ENCODE data around the gene SLC9A8.
"Not testable (repeated sequence)": the region's sequence is repeated elsewhere in the genome, so short reads cannot be mapped to it uniquely, and the experiment has no call there.

The SLC9A8 gene

DNA sequence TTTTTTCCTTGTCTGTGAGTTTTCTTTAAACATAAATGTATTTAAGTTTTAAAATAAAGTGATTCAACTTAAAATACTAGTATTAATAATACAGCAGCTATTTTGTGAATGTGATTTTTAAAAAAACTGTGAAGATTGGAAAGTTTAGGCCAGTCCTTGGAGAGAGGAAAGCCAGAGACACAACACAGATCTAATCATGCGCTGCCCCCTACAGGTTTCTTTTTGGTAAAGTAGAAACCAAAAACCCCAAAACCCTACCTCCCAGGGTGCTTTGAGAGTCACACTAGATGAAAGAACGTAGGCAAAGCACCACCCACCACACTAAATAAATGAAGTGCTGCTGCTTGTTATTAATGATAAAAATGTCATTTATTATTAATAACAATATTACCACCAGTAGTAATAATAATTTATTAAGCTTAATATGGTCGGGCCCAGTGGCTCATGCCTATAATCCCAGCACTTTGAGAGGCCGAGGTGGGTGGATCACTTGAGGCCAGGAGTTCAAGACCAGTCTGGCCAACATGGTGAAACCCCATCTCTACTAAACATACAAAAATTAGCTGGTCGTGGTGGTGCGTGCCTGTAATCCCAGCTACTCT lies 33.7 kb downstream of the SLC9A8 start:
- peak in 2 of 3 donors; percentile 9 to 13 for DNase-seq (ENCODE audit: low read depth in 3 of 3, low spot score in 1 of 3)

DNA sequence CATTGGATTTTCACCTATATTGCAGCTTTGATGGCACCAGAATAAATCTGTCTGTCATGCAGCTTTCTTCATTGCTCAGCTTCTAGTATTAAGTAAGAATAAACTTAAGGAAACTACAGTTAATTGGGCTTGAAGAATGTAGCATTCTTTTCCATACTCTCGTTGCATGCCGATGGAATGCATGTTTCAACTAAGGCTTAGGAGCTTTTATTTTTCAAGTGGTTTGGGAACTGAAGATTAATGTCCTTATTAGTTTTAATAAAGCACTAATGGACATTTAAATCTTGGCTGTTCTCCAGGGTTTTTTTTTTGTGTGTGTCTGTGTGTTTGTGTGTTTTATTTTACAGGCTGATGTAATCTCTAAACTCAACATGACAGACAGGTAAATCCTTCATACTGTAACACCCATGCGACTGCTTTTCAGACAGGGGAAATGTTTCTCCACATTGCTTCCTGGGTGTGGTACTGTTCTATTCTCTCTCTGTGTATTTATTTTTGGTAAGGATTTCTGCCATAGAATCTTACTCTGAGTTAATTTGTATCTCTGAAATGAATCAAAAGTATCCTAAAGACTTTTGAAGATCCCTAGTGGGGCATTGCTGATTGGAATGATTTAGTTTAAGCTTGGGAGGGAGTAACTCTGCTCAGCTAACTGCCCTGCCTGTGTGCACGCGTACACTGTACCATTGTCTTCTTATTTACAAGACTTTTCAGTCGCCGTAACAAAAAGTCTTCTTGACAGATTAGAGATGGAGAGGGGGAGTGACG lies 38.0 kb downstream of the SLC9A8 start:
- no peak for DNase-seq (ENCODE audit: low read depth in 3 of 3, low spot score in 1 of 3)

DNA sequence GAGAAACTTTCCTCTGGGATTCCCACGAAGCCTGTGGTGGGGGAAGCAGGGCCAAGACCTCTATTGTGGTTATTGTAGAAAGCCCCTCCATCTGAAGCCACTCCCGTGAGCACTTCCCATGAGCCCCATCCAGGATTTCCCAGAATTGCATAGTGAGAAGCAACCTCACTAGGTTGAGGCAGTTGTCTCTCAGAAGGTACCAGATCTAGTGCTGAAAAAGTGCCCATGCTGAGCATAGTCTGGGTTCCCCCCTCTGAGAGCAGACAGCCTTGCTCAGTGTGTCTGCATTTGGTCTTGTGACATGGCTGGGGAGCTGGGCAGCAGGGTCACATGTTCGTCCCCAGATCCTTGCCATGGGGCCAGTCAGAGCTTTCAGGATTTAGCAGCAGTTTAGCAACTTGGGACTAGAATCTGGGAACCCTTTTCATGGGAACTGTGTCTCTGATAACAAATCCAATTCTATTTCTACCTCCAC lies 38.6 kb downstream of the SLC9A8 start:
- no peak for DNase-seq (ENCODE audit: low read depth in 3 of 3, low spot score in 1 of 3)

DNA sequence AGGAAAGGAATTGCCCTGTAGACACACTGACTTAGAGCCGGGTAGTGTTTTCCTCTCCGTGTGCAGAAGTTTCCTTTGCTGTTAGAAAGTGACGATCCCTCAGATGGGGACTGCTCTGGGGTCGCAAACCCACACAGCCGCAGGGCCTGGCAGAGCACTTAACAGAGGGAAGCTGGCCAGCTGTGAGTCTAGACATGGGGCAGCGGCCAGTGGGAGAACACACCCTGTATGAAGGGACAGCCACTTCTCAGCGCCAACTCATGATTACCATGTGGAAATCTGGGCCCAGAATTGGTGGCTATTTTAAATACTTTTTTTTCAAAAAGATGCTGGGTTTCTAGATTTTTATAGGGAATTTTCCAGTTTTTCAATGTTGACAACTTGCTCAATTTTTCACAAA lies 39.4 kb downstream of the SLC9A8 start:
- no peak for DNase-seq (ENCODE audit: low read depth in 3 of 3, low spot score in 1 of 3)

DNA sequence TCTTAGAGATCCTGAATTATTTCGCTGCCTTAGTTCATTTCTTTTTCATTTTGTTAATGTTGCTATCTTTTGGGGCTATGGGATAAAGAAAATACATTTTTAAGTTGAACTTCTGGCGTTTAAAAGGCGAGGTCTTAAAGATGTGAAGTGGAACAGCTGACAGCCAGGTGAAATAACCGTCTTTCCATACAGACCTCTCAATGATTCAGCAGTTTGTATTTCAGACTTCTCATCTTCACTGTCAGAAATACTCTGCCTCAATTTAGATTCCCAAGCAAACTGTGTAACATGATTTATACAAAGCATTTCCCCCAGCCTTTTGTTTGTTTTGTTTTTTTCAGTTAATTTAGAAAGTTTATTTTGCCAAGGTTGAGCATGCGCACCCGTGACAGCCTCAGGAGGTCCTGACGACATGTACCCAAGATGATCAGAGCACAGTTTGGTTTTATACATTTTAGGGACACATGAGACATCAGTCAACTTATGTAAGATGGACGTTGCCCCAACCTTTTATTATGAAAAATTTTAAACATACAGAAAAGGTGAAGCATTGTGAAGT lies 40.0 kb downstream of the SLC9A8 start:
- no peak for DNase-seq (ENCODE audit: low read depth in 3 of 3, low spot score in 1 of 3)

DNA sequence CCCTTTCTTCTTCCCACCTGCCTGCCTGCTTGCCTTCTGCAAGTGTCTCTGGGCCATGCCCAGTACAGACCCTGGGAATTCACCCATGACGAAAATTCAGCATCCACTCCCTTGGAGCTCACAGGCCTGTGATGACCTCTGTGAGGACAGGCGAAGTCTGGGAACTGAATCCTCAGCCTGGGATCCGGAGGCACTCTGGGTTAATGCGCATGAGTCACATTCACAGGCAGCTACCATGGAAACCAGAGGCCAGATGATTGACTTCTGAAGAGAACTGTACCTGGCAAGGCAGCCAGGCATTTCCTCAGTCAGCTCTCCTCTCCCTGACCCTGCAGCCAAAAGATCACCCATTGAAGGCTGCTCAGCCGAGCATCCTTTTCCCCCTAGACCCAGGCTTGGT lies 41.0 kb downstream of the SLC9A8 start:
- DNase-seq (ENCODE audit: low read depth in 3 of 3, low spot score in 1 of 3) = no peak

DNA sequence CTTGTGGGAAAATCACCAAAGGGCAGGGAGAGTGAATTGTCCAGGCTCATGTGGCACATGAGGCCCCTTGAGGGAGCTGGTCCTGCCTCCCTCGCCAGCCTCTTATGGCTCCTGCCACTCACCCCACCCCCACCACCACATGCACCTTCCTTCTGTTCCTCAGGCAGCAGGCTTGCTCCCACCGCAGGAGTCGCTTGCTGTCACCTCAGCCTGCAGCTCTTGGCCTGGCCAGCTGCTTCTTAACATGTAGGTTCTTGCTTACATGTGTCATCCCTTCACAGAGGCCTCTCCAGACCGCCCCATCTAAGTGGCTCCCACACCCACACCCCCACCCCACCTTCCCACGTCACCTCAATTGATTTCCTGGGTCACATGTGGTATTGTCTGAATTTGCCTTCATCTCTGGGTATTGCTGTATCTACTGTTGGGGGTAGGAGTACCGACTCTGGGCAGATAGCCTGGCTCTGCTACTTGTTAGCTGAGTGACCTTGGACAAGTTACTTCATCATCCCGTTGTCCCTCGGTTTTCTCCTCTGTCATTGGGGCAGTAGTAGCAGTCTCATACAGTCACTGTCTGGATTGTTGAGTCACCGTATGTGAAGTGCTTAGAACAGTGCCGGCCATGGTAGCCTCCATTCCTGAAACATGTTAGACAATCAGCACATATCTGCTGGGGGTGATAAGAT lies 41.7 kb downstream of the SLC9A8 start:
- DNase-seq (ENCODE audit: low read depth in 3 of 3, low spot score in 1 of 3) = no peak

DNA sequence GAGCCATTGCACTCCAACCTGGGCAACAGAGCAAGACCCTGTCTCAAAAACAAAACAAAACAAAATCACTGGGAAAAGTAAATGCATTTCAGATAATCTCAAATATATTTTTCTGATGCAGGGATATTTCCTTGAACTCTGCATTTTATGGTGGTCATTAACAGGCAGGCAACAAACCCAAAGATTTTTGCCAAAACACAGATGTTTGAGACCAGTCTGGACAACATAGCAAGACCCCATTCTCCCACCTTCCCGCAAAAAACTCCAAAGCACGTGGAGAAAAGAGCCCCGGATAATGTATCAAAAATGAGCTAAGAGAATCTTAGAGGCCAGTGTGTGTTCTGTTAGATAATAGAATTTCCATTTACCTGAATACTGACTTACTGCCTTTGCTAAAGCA lies 44.3 kb downstream of the SLC9A8 start:
- DNase-seq (ENCODE audit: low read depth in 3 of 3, low spot score in 1 of 3) = no peak

DNA sequence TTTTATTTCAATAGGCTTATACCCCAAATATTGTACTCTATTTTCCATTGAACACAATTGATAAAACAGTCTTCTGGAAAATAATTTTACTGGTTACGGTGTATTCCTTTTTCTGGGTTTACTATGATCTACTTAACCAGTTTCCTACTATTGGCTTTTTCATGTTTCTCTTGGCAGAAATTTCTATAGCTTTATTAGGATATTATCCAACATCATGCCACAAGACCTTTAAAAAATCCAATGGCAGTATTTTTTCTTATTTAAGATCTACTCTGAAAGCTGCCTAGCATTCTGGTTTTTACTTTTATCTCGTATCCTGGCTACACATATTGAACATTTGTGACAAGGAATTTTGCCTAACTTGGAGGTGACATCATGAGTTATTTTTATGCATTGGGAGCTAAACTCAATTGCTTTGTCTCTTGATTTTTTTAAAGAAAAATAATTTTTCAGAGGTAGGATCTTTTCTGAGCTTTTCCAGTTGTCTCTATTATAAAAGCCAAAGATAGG lies 45.5 kb downstream of the SLC9A8 start:
- no peak for DNase-seq (ENCODE audit: low read depth in 3 of 3, low spot score in 1 of 3)

DNA sequence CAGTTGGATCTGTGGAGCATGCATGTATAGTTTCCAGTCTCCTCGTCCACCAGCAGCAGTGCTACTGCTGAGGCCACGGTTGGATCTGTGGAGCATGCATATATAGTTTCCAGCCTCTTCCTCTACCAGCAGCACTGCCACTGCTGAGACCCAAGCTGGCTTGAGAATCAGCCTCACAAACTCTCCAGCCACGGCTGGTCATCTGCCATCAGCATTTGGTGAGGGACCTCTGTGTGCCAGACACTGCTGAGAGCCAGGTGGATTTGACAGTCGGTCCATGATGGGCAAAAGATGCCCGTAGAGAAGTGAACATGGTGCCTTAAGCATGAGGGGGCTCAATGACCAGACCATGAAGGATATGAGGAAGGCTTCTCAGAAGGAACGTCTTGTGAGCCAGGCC lies 46.4 kb downstream of the SLC9A8 start:
- DNase-seq (ENCODE audit: low read depth in 3 of 3, low spot score in 1 of 3) = no peak

DNA sequence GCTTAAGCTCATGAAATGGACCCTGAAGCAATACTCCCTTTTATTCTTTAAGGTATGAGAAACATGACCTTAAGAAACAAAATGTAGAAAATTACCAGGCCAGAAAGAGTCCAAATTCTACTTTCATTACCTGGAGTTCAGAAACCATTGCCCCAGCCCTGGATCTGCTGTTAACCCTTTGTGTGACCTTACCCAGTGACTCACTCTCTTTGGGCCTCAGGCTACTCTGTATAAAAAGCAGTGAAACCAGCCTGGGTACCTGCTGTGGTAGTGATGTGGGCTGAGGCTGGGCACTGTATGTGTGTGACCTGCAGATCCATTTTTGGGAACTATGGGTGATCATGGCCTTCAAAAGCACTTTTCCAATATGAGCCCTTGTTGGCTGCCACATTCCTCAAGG lies 47.2 kb downstream of the SLC9A8 start:
- DNase-seq (ENCODE audit: low read depth in 3 of 3, low spot score in 1 of 3) = no peak

DNA sequence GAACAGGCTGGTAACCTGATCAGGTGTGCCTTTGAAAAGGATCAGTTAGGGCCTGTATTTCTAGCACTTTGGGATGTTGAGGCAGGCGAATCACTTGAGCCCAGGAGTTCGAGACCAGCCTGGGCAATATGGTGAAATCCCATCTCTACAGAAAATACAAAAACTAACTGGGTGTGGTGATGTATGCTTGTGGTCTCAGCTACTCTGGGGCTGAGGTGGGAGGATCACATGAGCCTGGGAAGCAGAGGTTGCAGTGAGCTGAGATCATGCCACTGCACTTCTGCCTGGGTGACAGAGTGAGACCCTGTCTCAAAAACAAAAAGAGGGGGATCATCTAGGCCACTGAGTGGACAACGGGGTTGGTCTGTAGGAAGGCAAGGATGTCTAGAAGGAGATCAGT lies 48.6 kb downstream of the SLC9A8 start:
- DNase-seq (ENCODE audit: low read depth in 3 of 3, low spot score in 1 of 3) = not testable (repeated sequence)

DNA sequence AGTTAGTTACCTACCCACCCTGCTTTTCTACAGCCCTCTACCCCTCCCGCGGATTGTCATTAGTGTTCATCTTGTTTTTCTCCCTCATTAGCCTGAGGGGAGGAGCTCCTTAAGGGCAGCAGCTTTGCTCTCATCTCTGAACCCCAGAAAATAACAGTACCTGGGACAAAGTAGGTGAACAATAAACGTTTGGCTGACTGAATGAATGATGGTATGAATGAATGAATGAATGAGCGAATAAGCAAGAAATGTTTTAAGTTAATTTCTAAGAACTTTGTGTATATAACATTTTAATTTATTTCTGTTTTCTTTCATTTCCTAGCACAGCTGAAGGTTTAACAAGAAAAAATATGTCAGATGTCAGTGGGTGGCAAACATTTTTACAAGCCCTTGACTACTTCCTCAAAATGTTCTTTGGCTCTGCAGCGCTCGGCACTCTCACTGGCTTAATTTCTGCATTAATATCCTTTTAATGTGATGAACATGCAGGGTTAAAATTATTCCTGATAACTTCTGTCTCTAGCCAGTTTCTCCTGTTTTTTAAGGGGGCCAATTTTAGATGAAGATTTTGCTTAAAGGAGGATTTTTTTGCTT lies 50.1 kb downstream of the SLC9A8 start:
- no peak for DNase-seq (ENCODE audit: low read depth in 3 of 3, low spot score in 1 of 3)

DNA sequence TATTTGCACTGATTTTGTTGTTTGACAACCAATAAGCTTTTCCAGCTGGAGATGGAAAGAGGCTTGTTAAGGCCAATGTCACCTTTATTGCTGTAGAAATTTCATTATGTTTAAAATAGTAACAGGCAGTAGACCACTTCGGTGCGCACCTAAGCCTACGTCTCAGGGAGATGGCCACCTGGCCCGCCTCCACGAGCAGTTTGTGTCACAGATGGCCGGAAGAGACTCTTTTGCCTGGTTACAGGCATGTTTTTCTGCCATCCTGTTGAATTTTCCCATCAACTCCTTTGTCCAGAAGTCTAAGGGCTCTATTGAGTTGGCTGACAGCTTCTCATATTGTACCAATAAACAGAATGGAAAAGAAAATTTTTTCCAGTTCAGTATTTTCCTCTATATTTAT lies 51.0 kb downstream of the SLC9A8 start:
- DNase-seq (ENCODE audit: low read depth in 3 of 3, low spot score in 1 of 3) = no peak

DNA sequence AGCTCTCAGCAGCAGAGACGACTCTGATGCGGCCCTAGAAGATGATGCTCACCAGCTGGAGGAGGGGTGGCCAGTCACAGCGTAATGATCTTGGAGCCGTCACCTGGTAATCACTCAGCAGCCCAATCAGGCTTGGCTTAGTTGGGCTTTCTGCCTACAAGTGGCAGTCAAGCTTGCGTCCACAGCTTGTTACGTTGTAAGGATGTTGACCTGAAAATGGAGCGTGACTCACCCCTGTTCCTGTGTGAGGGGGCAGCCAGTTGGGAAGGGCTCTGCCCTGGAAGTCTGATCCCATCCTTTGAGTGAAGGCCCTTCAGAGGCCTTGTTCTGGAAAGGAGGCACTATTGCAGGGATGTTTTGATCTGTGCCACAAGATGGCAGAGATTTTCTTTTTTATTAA lies 52.9 kb downstream of the SLC9A8 start:
- DNase-seq (ENCODE audit: low read depth in 3 of 3, low spot score in 1 of 3) = no peak

DNA sequence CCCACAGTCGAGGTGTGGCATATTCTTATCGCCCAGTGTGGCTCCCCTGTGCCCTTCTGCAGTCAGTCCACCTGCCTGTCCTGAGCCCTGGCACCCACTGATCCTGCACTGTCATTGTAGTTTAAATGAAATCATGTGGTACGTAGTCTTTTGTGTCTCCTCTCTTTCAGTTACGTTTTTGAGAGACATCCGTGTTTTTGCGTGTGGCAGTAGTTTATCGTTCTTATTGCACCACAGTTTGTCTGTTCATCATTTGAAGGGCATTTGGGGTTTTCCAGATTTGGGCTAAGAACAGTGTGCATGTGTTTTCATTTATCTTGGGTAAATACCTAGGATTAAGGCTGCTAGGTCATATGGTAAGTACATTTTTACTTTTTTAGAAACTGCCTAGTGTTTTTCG lies 53.4 kb downstream of the SLC9A8 start:
- DNase-seq (ENCODE audit: low read depth in 3 of 3, low spot score in 1 of 3) = no peak

DNA sequence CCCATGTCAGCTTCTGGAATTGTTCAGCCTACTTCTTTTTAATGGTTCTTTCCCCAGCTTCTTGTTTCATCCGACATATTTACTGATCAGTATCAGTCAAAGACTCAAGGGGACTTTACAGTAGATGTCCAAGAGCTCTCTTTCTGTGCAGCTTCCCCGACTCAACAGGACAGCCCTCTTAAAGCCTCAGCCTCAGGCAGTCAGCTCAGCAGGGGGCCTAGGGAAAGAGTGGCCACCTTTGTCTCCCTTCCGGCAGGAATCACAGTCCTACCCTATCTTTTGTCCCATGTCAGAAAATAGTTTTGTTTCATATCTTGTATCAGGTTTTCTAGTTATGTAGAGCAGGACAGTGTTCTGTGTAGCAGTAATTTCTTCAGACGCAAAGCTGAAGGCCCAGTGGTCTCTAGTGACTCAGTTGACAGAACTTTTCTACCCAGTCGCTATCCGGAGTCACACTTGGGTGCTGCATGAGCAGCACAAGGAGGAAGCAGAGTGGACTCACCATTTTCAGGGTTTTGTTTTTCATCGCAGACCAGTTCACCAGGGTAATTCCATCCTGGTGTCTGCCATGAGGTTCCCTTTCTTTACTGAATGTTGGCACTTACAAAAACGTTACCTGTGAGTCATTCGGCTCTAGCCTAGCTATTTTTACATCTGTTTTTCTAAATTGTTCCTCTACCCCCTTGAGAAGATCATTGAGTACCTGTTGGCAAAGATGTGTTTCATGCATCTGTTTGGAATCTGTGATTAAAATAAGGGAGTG lies 55.0 kb downstream of the SLC9A8 start:
- no peak for DNase-seq (ENCODE audit: low read depth in 3 of 3, low spot score in 1 of 3)

DNA sequence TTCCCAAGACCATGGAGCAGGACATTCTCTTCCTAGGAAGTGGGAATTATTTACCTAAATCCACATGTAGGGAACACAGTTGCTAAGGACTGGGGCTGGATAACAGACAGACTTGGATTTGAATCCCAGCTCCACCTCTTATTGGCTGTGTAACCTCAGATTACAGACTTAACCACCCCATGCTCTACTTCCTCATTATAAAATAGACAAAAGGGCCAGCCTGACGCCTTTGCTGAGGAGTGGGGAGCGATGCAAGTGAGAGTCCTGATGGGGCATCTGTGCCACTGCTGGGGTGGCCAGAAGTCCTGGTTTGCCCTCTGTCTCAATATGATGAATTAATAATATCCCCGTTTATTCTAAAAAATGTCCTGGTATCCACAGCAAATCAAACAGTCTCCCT lies 55.9 kb downstream of the SLC9A8 start:
- no peak for DNase-seq (ENCODE audit: low read depth in 3 of 3, low spot score in 1 of 3)

DNA sequence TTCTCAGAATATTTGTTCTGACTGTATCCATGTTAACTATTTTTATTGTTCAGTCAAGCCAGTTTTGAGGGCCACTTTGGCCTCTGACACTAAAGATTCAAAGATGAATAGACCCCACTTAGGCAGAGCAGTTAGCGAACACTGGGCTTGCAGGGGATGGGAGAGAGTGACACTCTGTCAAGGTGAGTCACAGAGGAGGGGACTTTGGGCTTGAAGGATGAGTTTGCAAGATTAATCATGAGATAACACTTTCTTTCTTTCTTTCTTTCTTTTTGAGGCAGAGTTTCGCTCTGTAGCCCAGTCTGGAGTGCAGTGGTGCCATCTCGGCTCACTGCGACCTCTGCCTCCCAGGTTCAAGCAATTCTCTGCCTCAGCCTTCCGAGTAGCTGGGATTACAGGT lies 56.3 kb downstream of the SLC9A8 start:
- no peak for DNase-seq (ENCODE audit: low read depth in 3 of 3, low spot score in 1 of 3)

DNA sequence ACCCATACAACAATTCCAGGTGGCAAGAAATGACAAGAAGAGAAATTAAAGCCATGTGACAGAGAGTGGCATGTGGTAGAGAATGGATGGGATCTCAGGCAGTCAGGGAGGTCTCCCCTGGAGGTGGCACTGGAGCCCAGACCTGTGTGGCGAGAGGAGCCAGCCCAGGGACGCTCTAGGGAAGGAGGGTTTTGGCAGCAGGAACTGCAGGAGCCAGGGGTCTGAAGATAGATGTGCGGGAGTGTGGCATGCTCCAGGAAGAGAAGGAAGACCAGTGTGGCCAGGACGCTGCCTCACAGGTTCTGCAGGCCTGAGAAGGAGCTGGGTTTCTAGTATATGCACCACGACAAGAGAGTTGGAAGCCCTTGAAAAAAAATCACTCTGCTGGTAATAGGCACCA lies 57.6 kb downstream of the SLC9A8 start:
- DNase-seq (ENCODE audit: low read depth in 3 of 3, low spot score in 1 of 3) = no peak

All from stimulated activated CD4-positive, alpha-beta T cell treated with anti-CD3 and anti-CD28 coated beads, TNF-alpha, amount 100 ng/mL, for 1 hour (primary cell).